ENCODE results near the gene NELL1.

NELL1 gene

GRCh38 chr11:20771681-20772080 lies 102.3 kb downstream of the NELL1 start:
- Histone ChIP-seq H2BK5ac (ENCODE audit: low read length) (no peak overlapping the region), H3K27me3 (ENCODE audit: insufficient read depth, low read length, poor library complexity) (no peaks in the 10 kb centered on the region), H3K18ac (ENCODE audit: low read length) (no peak overlapping the region), H3K79me1 (ENCODE audit: low read length) (no peaks in the 10 kb centered on the region), H3K4ac (ENCODE audit: low read depth, low read length) (no peak overlapping the region), H3K9ac (ENCODE audit: low read length) (no peak overlapping the region), H3K27ac (ENCODE audit: low read depth, low read length) (no peak overlapping the region), H4K8ac (ENCODE audit: low read depth, low read length) (no peak overlapping the region), H3K4me1 (ENCODE audit: control insufficient read depth, low read depth, low read length) (no peaks in the 10 kb centered on the region), H3K4me2 (ENCODE audit: low read length) (no peak overlapping the region), H3K56ac (ENCODE audit: low read length) (no peak overlapping the region), H3K23ac (ENCODE audit: low read length) (no peak overlapping the region), H3K79me2 (ENCODE audit: control insufficient read depth, insufficient read depth, low read length) (no peaks in the 10 kb centered on the region), H3K36me3 (ENCODE audit: control insufficient read depth, insufficient read depth, low read length) (no peaks in the 10 kb centered on the region), H3K4me3 (ENCODE audit: low read length) (no peak overlapping the region), H2BK15ac (replicated peaks; ENCODE audit: low read depth) (no peak overlapping the region), H2BK120ac (ENCODE audit: low read depth, low read length) (no peak overlapping the region), H4K5ac (ENCODE audit: low read length) (no peak overlapping the region), H2AK5ac (ENCODE audit: low read length) (no peak overlapping the region)
- no CpG with 5 or more reads among the region's 3 CpGs for WGBS (ENCODE audit: extremely low coverage, insufficient coverage, low lambda C conversion rate)
- DNase-seq: no peak

GRCh38 chr11:20775331-20775730 lies 105.9 kb downstream of the NELL1 start:
- WGBS (ENCODE audit: extremely low coverage, insufficient coverage, low lambda C conversion rate): no CpG with 5 or more reads among the region's 2 CpGs
- Histone ChIP-seq H3K4ac (ENCODE audit: low read depth, low read length) (no peak overlapping the region), H3K79me2 (ENCODE audit: control insufficient read depth, insufficient read depth, low read length) (no peaks in the 10 kb centered on the region), H3K56ac (ENCODE audit: low read length) (no peak overlapping the region), H3K9ac (ENCODE audit: low read length) (no peak overlapping the region), H3K23ac (ENCODE audit: low read length) (no peak overlapping the region), H3K27ac (ENCODE audit: low read depth, low read length) (no peak overlapping the region), H3K4me1 (ENCODE audit: control insufficient read depth, low read depth, low read length) (no peaks in the 10 kb centered on the region), H3K27me3 (ENCODE audit: insufficient read depth, low read length, poor library complexity) (no peaks in the 10 kb centered on the region), H2BK5ac (ENCODE audit: low read length) (no peak overlapping the region), H4K5ac (ENCODE audit: low read length) (no peak overlapping the region), H3K4me3 (ENCODE audit: low read length) (no peak overlapping the region), H2BK120ac (ENCODE audit: low read depth, low read length) (no peak overlapping the region), H3K36me3 (ENCODE audit: control insufficient read depth, insufficient read depth, low read length) (no peaks in the 10 kb centered on the region), H2BK15ac (replicated peaks; ENCODE audit: low read depth) (no peak overlapping the region), H3K79me1 (ENCODE audit: low read length) (no peaks in the 10 kb centered on the region), H4K8ac (ENCODE audit: low read depth, low read length) (no peak overlapping the region), H2AK5ac (ENCODE audit: low read length) (no peak overlapping the region), H3K4me2 (ENCODE audit: low read length) (no peak overlapping the region), H3K18ac (ENCODE audit: low read length) (no peak overlapping the region)
- DNase-seq: no peak

- Histone ChIP-seq H4K8ac (ENCODE audit: low read depth, low read length) (no peak overlapping the region), H3K4me2 (ENCODE audit: low read length) (no peak overlapping the region), H2AK5ac (ENCODE audit: low read length) (no peak overlapping the region), H3K27ac (ENCODE audit: low read depth, low read length) (no peak overlapping the region), H3K4ac (ENCODE audit: low read depth, low read length) (no peak overlapping the region), H2BK5ac (ENCODE audit: low read length) (no peak overlapping the region), H3K9ac (ENCODE audit: low read length) (no peak overlapping the region), H3K27me3 (ENCODE audit: insufficient read depth, low read length, poor library complexity) (no peaks in the 10 kb centered on the region), H3K56ac (ENCODE audit: low read length) (no peak overlapping the region), H3K23ac (ENCODE audit: low read length) (no peak overlapping the region), H3K79me2 (ENCODE audit: control insufficient read depth, insufficient read depth, low read length) (no peaks in the 10 kb centered on the region), H2BK120ac (ENCODE audit: low read depth, low read length) (no peak overlapping the region), H3K18ac (ENCODE audit: low read length) (no peak overlapping the region), H2BK15ac (replicated peaks; ENCODE audit: low read depth) (no peak overlapping the region), H4K5ac (ENCODE audit: low read length) (no peak overlapping the region), H3K36me3 (ENCODE audit: control insufficient read depth, insufficient read depth, low read length) (no peaks in the 10 kb centered on the region), H3K4me3 (ENCODE audit: low read length) (no peak overlapping the region), H3K4me1 (ENCODE audit: control insufficient read depth, low read depth, low read length) (no peaks in the 10 kb centered on the region), H3K79me1 (ENCODE audit: low read length) (no peaks in the 10 kb centered on the region)
- WGBS (ENCODE audit: extremely low coverage, insufficient coverage, low lambda C conversion rate): no CpG with 5 or more reads among the region's 3 CpGs
- DNase-seq: no peak
Measured at GRCh38 chr11:20782775-20783174, 113.4 kb downstream of the NELL1 start.

GRCh38 chr11:20783220-20783619 lies 113.8 kb downstream of the NELL1 start:
- Histone ChIP-seq H2BK15ac (replicated peaks; ENCODE audit: low read depth) (no peak overlapping the region), H3K79me1 (ENCODE audit: low read length) (no peaks in the 10 kb centered on the region), H2BK120ac (ENCODE audit: low read depth, low read length) (no peak overlapping the region), H2AK5ac (ENCODE audit: low read length) (no peak overlapping the region), H3K4me2 (ENCODE audit: low read length) (no peak overlapping the region), H3K79me2 (ENCODE audit: control insufficient read depth, insufficient read depth, low read length) (no peaks in the 10 kb centered on the region), H3K4ac (ENCODE audit: low read depth, low read length) (no peak overlapping the region), H3K23ac (ENCODE audit: low read length) (no peak overlapping the region), H4K8ac (ENCODE audit: low read depth, low read length) (no peak overlapping the region), H3K18ac (ENCODE audit: low read length) (no peak overlapping the region), H3K27ac (ENCODE audit: low read depth, low read length) (no peak overlapping the region), H3K27me3 (ENCODE audit: insufficient read depth, low read length, poor library complexity) (no peaks in the 10 kb centered on the region), H3K56ac (ENCODE audit: low read length) (no peak overlapping the region), H3K36me3 (ENCODE audit: control insufficient read depth, insufficient read depth, low read length) (no peaks in the 10 kb centered on the region), H2BK5ac (ENCODE audit: low read length) (no peak overlapping the region), H3K4me3 (ENCODE audit: low read length) (no peak overlapping the region), H4K5ac (ENCODE audit: low read length) (no peak overlapping the region), H3K4me1 (ENCODE audit: control insufficient read depth, low read depth, low read length) (no peaks in the 10 kb centered on the region), H3K9ac (ENCODE audit: low read length) (no peak overlapping the region)
- WGBS (ENCODE audit: extremely low coverage, insufficient coverage, low lambda C conversion rate): no CpG with 5 or more reads among the region's 4 CpGs
- DNase-seq: no peak

GRCh38 chr11:20790622-20791021 lies 121.2 kb downstream of the NELL1 start:
- H3K4me3 ChIP-seq (ENCODE audit: low read length): no peak overlapping the region
- no peak for DNase-seq
- no peak overlapping the region for H3K4ac ChIP-seq (ENCODE audit: low read depth, low read length)
- H3K4me1 ChIP-seq (ENCODE audit: control insufficient read depth, low read depth, low read length): no peaks in the 10 kb centered on the region
- no peaks in the 10 kb centered on the region for H3K27me3 ChIP-seq (ENCODE audit: insufficient read depth, low read length, poor library complexity)
- no CpG with 5 or more reads among the region's 7 CpGs for WGBS (ENCODE audit: extremely low coverage, insufficient coverage, low lambda C conversion rate)
- H3K79me1 ChIP-seq (ENCODE audit: low read length): no peaks in the 10 kb centered on the region
- no peak overlapping the region for H3K23ac ChIP-seq (ENCODE audit: low read length)
- H2AK5ac ChIP-seq (ENCODE audit: low read length): no peak overlapping the region
- H3K18ac ChIP-seq (ENCODE audit: low read length): no peak overlapping the region
- H4K8ac ChIP-seq (ENCODE audit: low read depth, low read length): no peak overlapping the region
- H3K36me3 ChIP-seq (ENCODE audit: control insufficient read depth, insufficient read depth, low read length): no peaks in the 10 kb centered on the region
- H4K5ac ChIP-seq (ENCODE audit: low read length): no peak overlapping the region
- H2BK120ac ChIP-seq (ENCODE audit: low read depth, low read length): no peak overlapping the region
- no peak overlapping the region for H3K4me2 ChIP-seq (ENCODE audit: low read length)
- H3K56ac ChIP-seq (ENCODE audit: low read length): no peak overlapping the region
- no peak overlapping the region for H3K27ac ChIP-seq (ENCODE audit: low read depth, low read length)
- H3K79me2 ChIP-seq (ENCODE audit: control insufficient read depth, insufficient read depth, low read length): no peaks in the 10 kb centered on the region
- no peak overlapping the region for H2BK15ac ChIP-seq (replicated peaks; ENCODE audit: low read depth)
- H2BK5ac ChIP-seq (ENCODE audit: low read length): no peak overlapping the region
- no peak overlapping the region for H3K9ac ChIP-seq (ENCODE audit: low read length)

GRCh38 chr11:20795005-20795404 lies 125.6 kb downstream of the NELL1 start:
- Histone ChIP-seq H3K79me2 (ENCODE audit: control insufficient read depth, insufficient read depth, low read length) (no peaks in the 10 kb centered on the region), H3K9ac (ENCODE audit: low read length) (no peak overlapping the region), H3K4me2 (ENCODE audit: low read length) (no peak overlapping the region), H4K8ac (ENCODE audit: low read depth, low read length) (no peak overlapping the region), H4K5ac (ENCODE audit: low read length) (no peak overlapping the region), H2BK15ac (replicated peaks; ENCODE audit: low read depth) (no peak overlapping the region), H2BK5ac (ENCODE audit: low read length) (no peak overlapping the region), H3K4me1 (ENCODE audit: control insufficient read depth, low read depth, low read length) (no peaks in the 10 kb centered on the region), H2AK5ac (ENCODE audit: low read length) (no peak overlapping the region), H3K36me3 (ENCODE audit: control insufficient read depth, insufficient read depth, low read length) (no peaks in the 10 kb centered on the region), H3K4me3 (ENCODE audit: low read length) (no peak overlapping the region), H3K4ac (ENCODE audit: low read depth, low read length) (no peak overlapping the region), H2BK120ac (ENCODE audit: low read depth, low read length) (no peak overlapping the region), H3K56ac (ENCODE audit: low read length) (no peak overlapping the region), H3K18ac (ENCODE audit: low read length) (no peak overlapping the region), H3K27me3 (ENCODE audit: insufficient read depth, low read length, poor library complexity) (no peaks in the 10 kb centered on the region), H3K23ac (ENCODE audit: low read length) (no peak overlapping the region), H3K79me1 (ENCODE audit: low read length) (no peaks in the 10 kb centered on the region), H3K27ac (ENCODE audit: low read depth, low read length) (no peak overlapping the region)
- DNase-seq: peak; percentile 7
- WGBS (ENCODE audit: extremely low coverage, insufficient coverage, low lambda C conversion rate): no CpG with 5 or more reads among the region's 3 CpGs
